ENCODE measurements around the gene EPHA7.

Gene EPHA7

GRCh38 chr6:93419304-93420162 is at the start of gene EPHA7:
EPHA7 (minus strand) TSS chr6:93419559; CDS start chr6:93419341, 218 bp downstream.
- peak; percentile 16 for DNase-seq

DNA sequence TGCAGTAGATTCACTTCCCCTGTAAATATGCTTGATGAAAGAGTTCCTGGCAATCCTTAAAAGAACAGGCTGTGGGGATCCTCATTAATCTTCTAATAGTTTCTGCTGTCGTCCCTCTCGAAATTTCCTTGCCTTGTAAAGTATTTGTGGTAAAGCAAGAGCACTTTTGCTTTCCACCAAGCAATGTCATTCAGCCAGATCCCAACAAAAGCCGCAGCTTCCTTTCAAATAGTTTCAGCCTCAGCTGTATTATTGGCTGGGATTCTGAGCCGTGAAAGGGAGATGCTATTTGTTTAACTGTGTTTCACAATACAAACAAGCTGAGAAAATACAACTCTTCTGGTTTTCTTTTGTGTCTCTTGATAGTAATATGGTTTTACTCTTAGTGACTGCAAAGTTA is 48.9 kb upstream of the EPHA7 start:
- DNase-seq: no peak

DNA sequence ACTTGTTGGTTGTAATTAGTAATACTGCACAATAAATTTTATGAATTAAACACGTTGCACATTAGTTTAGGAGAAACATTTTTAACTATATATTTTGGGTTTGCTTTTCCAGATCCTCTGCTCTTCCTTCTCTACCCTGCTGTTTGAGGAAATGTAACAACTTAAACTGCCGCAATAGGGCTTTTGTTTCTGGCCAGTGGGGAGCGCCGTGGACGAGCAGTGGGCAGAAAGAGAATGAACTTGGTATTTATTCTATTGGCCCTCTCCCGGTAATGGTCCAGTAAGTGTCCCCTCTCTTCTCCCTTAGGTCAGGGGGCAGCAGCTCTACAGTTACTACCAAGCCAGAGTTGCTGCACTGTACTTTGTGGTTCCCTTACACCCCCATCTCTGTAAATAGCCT is 35.2 kb upstream of the EPHA7 start:
- no peak for DNase-seq

DNA sequence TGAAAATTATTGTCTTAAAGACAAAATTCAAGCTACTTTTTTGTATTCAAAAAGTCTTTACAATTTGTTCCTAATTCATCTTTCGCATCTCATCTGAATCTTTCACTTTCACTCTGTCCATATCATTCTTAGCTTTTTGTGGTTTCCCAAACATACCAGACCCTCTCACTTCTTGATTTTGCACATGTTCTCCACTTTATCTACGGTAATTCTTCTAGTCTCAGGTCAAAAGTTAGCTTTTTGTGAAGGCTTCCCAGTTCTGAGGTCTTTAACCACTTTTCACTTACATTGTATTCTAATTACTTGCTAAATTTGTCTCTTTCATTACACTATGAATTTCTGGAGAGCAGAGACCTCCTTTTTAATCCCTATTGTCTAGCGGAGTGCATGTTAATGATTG is 34.6 kb upstream of the EPHA7 start:
- DNase-seq: no peak

GRCh38 chr6:93447874-93448273 is 28.5 kb upstream of the EPHA7 start:
- no peak for DNase-seq

DNA sequence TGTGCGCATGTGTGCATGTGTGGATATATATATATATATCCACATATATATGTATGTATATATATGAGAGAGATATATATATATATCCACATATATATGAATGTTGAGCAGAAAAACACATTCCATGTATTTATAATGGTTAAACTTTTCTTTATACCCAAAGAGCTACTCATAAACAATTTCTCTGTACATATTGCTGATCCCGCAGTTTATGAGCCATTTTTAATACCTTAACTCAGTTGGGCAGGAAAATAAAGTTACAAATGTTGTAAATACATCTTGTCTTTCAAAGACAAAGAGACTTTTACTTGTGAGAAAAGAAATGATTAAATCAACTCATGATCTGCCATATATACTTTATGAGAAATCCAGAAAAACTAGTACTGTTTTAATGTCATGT is 18.1 kb upstream of the EPHA7 start:
- DNase-seq: no peak

DNA sequence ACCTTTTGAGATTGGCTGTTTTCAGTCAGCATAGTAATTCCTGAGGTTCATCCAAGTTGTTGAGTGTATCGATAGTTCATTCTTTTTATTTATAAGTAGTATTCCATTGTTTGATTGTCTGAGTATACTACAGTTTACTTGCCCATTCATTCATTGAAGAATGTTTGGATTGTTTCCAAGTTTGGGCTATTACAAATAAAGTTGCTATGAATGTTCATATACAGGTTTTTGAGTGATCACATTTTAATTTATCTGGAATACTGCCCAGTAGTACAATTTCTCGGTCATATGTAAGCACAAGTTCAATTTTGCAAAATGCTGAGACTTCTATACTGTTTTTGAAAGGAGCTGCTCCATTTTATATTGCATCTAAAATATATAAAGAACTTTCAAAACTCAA is 14.2 kb upstream of the EPHA7 start:
- DNase-seq: no peak

DNA sequence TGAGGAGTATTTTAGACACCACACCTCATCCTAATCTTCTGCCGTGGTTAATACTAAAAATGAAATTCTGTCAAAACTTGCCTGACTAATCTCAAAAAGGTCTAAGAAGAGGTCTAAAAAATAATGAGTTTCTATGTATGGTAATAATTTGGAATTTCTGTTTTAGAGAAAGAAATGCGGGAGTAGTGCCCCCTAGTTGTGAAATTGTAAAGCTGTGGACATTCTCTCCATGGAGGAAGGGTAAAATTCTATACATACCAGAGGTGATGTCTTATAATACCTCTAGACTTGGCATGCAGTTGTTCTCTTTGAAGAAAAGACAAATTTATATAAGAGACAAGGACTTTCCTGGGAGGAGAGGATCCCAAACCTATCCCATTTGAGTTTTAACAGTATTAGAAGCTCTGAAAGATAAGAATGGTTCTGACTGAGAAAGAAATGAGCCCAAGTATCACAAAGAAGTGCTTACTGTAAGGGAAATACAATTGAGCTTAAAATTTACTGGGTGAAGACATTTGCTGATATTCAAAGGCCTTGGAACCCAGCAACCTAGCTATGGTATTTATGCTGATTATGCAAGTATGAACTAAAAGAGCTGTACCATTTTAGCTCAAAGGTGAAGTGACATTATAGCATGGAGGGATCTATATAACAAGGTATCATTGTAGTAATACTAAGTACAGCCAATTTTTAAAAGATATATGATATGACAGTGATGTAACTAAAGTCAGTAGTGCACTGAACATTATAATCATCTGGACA is 5.1 kb upstream of the EPHA7 start:
- DNase-seq: no peak

DNA sequence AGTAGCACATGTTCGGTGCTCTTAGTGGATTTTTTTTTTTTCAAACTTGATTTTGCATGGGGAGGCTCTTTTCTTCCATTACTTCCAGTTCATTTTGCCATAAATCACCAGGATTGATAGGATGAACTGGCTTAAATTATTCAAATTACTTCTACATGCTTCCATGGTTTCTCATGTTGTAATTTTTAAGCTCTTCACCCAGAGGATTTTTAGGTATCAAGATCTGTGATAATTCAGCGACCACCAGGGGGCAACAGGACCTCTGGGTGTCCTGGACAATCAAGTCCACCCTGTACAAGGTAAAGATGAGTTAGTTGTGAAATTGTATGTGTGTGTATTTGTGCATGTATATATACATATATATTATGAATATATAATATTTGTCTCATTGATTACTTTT is 4.2 kb upstream of the EPHA7 start:
- DNase-seq: no peak

GRCh38 chr6:93420163-93420795 is 920 bp upstream of the EPHA7 start:
- DNase-seq: no peak

- no peak for DNase-seq
Measured at GRCh38 chr6:93418408-93419303, 703 bp downstream of the EPHA7 start.

GRCh38 chr6:93418033-93418407 is 1.3 kb downstream of the EPHA7 start:
- no peak for DNase-seq

DNA sequence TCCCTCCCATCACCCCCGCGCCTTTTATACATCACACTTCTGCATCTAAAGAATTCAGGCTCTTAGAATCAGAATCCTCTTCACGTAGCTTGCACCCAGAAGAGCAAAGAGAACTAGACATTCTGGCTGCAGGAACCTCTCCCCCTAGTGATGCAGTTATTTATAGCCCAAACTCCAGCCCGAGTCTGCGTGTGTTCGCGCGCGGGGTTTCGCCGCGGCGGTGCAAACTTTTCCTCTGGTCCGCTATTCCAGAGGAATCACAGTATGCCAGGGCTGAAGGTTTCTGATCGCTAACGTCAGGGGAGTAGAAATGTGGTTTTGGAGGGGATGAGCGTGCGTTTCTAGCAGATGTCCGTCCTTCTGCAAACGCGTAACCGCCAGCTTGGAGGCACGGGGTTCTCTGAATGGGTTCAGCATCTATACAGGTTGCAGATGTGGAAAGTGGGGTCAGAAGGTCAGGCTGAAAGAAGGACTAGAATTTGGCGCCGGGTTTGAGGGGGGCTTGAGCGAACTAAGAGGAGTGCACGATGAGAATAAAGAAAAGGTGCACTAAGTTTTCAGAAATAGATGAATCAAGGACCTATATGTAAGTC is 1.8 kb downstream of the EPHA7 start:
- DNase-seq: no peak

DNA sequence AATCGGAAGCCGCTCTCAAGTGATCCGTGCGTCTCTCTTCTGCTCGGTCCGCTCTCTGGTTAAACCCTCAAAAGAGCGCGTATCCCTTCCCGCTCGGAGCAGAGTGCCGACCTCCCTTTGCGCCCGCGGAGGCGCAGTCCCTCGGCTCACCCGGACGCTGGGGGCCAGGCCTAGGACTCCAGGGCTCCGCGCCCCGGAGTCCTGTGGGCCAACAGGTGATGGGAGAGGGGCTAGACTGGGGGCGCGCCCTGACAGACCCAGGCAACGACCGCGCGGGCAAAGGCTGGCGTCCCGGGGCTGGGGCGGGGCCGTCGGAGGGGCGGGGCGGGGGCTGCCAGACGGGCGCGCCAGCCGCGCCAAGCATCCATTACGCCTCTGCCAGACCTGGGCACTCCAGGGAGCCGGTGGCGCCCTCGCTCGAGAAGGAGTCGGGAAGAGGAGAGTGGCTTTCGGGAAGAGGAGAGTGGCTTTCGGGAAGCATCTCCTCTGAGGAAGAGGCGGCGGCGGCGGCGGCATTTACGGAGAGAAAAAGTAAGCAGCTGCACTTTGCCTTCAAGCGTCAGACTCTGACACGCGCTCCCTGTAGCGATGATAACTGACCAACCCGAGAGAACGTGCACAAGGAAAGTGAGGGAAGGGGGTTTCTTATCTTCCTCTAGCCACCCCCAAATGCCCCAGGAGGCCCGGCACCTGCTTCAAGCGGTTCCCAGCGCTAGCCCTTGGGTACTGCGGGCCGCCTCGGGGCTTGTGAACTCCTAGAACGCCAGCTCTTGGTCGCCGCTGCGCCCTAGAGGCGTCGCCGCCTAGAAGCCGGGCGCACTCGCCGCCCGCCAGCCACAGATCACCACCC is 2.6 kb downstream of the EPHA7 start:
- DNase-seq: no peak

- no peak for DNase-seq
Measured at GRCh38 chr6:93413190-93413589, 6.2 kb downstream of the EPHA7 start.

DNA sequence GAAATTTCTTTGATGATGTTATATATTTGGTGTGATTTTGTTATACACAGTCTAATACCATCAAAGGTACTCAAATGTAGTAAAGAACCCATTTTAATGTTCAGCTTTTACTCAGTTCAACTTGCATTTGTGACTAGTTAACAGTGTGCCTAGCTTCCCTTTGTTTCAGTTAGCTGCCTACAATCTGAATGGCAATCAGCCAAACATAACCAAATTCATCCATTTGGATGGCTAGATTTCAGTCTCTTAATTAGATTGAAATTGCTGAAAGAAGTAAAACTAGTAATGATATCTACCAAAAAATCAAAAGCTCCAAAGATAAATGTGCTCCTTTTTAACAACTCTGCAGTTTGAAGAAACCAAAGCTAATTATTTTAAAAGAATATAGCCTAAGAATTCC is 6.9 kb downstream of the EPHA7 start:
- no peak for DNase-seq

GRCh38 chr6:93407186-93407585 is 12.2 kb downstream of the EPHA7 start:
- no peak for DNase-seq

DNA sequence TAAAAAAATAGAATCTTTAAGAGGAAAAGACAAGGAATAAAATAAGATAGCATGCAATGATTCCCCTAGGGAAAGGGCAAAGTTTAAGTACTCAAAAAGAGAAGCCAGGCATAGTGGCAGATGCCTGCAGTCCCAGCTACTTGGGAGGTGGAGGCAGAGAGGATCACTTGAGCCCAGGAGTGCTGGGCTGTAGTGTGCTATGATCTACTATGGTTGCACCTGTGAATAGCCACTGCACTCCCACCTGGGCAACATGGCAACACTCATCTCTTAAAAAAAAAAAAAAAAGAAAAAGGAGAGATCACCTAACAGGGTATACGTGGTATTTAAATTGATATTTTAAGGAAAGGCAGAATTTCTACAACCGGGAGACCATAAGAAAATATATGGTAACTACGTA is 16.0 kb downstream of the EPHA7 start:
- no peak for DNase-seq

GRCh38 chr6:93398723-93399122 is 20.6 kb downstream of the EPHA7 start:
- DNase-seq: no peak

DNA sequence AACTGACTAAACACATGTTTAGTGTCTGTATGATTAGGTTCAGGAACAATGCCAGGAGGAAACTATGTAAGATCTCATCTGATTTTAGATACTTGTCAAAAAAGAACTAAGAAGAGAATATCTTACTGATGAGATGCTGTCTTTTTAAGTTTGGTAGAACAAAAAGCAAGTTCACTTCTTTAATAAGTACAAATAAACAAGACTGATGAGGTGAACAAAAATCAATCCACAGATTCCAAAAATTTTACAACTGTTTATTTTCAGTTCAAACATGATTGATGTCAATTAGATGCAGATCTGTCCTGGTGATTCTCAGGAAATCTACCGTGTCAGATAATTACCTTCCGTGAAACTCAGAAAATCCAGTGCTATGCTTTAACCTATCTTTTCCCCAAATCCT is 24.9 kb downstream of the EPHA7 start:
- DNase-seq: no peak

DNA sequence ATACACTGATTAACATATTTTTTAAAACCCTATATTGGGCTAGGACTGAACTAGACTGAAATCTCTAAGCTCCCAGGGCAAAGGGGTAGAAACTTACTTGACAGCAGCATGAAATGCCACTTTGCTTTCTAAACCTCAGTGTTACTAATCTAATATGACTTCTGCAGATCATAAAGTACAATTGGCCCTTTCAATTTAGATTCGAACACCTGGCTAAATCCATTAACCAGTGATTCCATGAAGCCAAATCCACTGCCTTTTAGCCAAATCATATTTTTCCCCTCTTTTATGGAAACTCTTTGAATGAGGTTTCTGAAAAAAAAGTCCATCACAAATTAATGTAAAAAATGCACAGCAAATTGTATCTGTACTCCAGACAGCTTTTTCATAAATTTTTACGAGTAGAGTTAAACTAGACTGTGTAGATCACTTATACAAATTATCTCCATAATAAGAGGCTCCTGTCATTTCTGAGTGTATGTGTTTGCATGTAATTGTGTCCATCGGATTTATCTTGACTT is 25.7 kb downstream of the EPHA7 start:
- DNase-seq: no peak

Measured in CD4-positive, alpha-beta T cell treated with Interleukin-12 subunit alpha and Interleukin-12 subunit beta, for 1 hour (primary cell).